HG02610 (cell line): ENCODE data around the gene FAM25G.
"Not testable (repeated sequence)": the region's sequence is repeated elsewhere in the genome, so short reads cannot be mapped to it uniquely, and the experiment has no call there.

ENCODE experiments used
- ATAC-seq: cut with Tn5 transposase; IDR thresholded peaks from one replicate; pipeline ENCODE4 v1.9.1; 2021; ENCODE audit warnings: mild to moderate bottlenecking, moderate library complexity; ENCODE audit not compliant: unreplicated experiment

FAM25G gene

GRCh38 chr10:47491600-47491999, at the start of gene FAM25G:
Gene FAM25G (minus strand): TSS chr10:47491700. CDS start chr10:47491674, 26 bp downstream.
- not testable (repeated sequence) for ATAC-seq

GRCh38 chr10:47536430-47536829, 44.9 kb upstream of the FAM25G start:
- ATAC-seq, result not testable (repeated sequence)

- not testable (repeated sequence) for ATAC-seq
Measured at GRCh38 chr10:47523475-47523874, 32.0 kb upstream of the FAM25G start, which contains the start of gene AGAP9. Gene AGAP9 (minus strand): TSS chr10:47523638. CDS start chr10:47523526, 112 bp downstream.

GRCh38 chr10:47502313-47502712, 10.8 kb upstream of the FAM25G start:
- ATAC-seq, result not testable (repeated sequence)

- not testable (repeated sequence) for ATAC-seq
Measured at GRCh38 chr10:47494226-47494625, 2.7 kb upstream of the FAM25G start.

GRCh38 chr10:47489630-47490029, 1.9 kb downstream of the FAM25G start:
- not testable (repeated sequence) for ATAC-seq

GRCh38 chr10:47485943-47486342, 5.6 kb downstream of the FAM25G start:
- ATAC-seq, result not testable (repeated sequence)

- ATAC-seq, result not testable (repeated sequence)
Measured at GRCh38 chr10:47484786-47485185, 6.7 kb downstream of the FAM25G start.

- not testable (repeated sequence) for ATAC-seq
Measured at GRCh38 chr10:47483923-47484322, 7.6 kb downstream of the FAM25G start, which contains the start of gene ANXA8. Gene ANXA8 (minus strand): TSS chr10:47484115. CDS start chr10:47483933, 182 bp downstream.

- ATAC-seq, result not testable (repeated sequence)
Measured at GRCh38 chr10:47482367-47482766, 9.1 kb downstream of the FAM25G start.

GRCh38 chr10:47481768-47482181, 9.7 kb downstream of the FAM25G start:
- not testable (repeated sequence) for ATAC-seq

GRCh38 chr10:47481182-47481766, 10.2 kb downstream of the FAM25G start:
- not testable (repeated sequence) for ATAC-seq

- ATAC-seq, result not testable (repeated sequence)
Measured at GRCh38 chr10:47480133-47480532, 11.4 kb downstream of the FAM25G start.

- not testable (repeated sequence) for ATAC-seq
Measured at GRCh38 chr10:47478114-47478513, 13.4 kb downstream of the FAM25G start.

GRCh38 chr10:47477078-47477477, 14.4 kb downstream of the FAM25G start:
- ATAC-seq, result not testable (repeated sequence)

GRCh38 chr10:47475101-47475500, 16.4 kb downstream of the FAM25G start:
- not testable (repeated sequence) for ATAC-seq

GRCh38 chr10:47473516-47473915, 18.0 kb downstream of the FAM25G start:
- ATAC-seq, result not testable (repeated sequence)

- peak; percentile 78 for ATAC-seq
Measured at GRCh38 chr10:47472647-47473046, 18.9 kb downstream of the FAM25G start.

GRCh38 chr10:47472072-47472471, 19.4 kb downstream of the FAM25G start:
- ATAC-seq, result not testable (repeated sequence)

GRCh38 chr10:47468731-47469528, 22.6 kb downstream of the FAM25G start:
- not testable (repeated sequence) for ATAC-seq

GRCh38 chr10:47467957-47468356, 23.5 kb downstream of the FAM25G start:
- not testable (repeated sequence) for ATAC-seq

- ATAC-seq, result not testable (repeated sequence)
Measured at GRCh38 chr10:47467458-47467857, 24.0 kb downstream of the FAM25G start.
